GM10266 (cell line): ENCODE data around the gene XRCC2.

Experiments
- DNase-seq: peaks from one replicate; pipeline ENCODE4 v3.0.0; 2012; ENCODE audit errors: extremely low spot score
- CTCF ChIP-seq: IDR thresholded peaks from 2 replicates; pipeline ENCODE4 v1.5.1; 2012; ENCODE audit warnings: mild to moderate bottlenecking, low read depth; ENCODE audit not compliant: control insufficient read depth, insufficient read depth; ENCODE audit errors: missing control alignments

Gene XRCC2

GRCh38 chr7:152608656-152609055 lies 67.3 kb downstream of the XRCC2 start:
- no peak for DNase-seq
- TF ChIP-seq CTCF, result no peak

GRCh38 chr7:152608208-152608607 lies 67.7 kb downstream of the XRCC2 start:
- no peak for TF ChIP-seq CTCF
- DNase-seq, result no peak

- TF ChIP-seq CTCF, result no peak
- no peak for DNase-seq
These were observed 68.9 kb downstream of the XRCC2 start for GRCh38 chr7:152607007-152607406.

- no peak for DNase-seq
- TF ChIP-seq CTCF, result no peak
These were observed 73.0 kb downstream of the XRCC2 start for GRCh38 chr7:152602962-152603361.

GRCh38 chr7:152601305-152601798 lies 74.6 kb downstream of the XRCC2 start:
- TF ChIP-seq CTCF, result no peak
- DNase-seq, result no peak

GRCh38 chr7:152600266-152600665 lies 75.7 kb downstream of the XRCC2 start:
- TF ChIP-seq CTCF, result no peak
- DNase-seq, result no peak

- DNase-seq, result no peak
- TF ChIP-seq CTCF, result no peak
These were observed 78.4 kb downstream of the XRCC2 start for GRCh38 chr7:152597507-152597906.
